ENCODE measurements around the gene HERC4.

DNA sequence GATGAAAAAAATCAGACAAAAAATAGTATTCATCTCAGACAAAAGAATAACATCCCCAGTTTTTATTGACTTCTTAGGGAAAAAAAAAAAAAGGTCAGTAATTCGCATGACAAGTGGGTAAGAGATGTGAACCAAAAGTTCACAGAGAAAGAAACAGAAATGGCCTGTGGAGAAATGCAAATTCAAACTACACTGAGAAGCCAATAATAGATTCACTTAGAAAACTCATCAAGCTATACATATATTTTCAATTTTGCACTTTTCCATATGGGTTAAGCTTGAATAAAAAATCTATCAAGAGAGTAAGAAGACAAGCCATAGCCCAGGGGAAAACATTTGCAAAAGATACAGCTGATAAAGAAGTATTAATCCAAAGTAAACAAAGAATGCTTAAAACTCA is 28.0 kb downstream of the HERC4 start:
- no peak for TF ChIP-seq POLR2AphosphoS5 (IDR thresholded peaks at IDR 0.05; ENCODE audit: low read depth, low read length)
- no peak for TF ChIP-seq POLR2A (IDR thresholded peaks at IDR 0.05; ENCODE audit: low read depth, low read length)
- no peak for TF ChIP-seq TAF1 (IDR thresholded peaks at IDR 0.05; ENCODE audit: low read depth, low read length)

All from GM12891 (cell line).